BJ (cell line): ENCODE measurements around the gene WBP2. TPM values are rescaled to one million over a fixed set of nuclear protein-coding genes. Genes with fewer than 3 reads are reported as not detected.

ENCODE experiments used
- CTCF ChIA-PET: fragments of 350-600 bp; formaldehyde crosslinking; extraction: SDS; loops from one replicate; lab custom pipeline; 2021; ENCODE audit warnings: antibody characterized with exemption, inconsistent platforms; lab: Yijun Ruan, JAX
- POLR2A ChIA-PET: fragments of 300-600 bp; sonication (Branson Sonifier 250); formaldehyde crosslinking; extraction: SDS; loops from one replicate; lab custom pipeline; 2021; ENCODE audit warnings: antibody characterized with exemption; lab: Charles Lee
- DNase-seq: peaks from one replicate; pipeline ENCODE4 v3.0.0-alpha.2; 2011; ENCODE audit warnings: low read depth
- H3K27me3 ChIP-seq: 2 replicates; pipeline ENCODE4 v1.6.0; 2011; ENCODE audit warnings: low read length; ENCODE audit not compliant: control insufficient read depth, insufficient read depth
- H3K36me3 ChIP-seq: 2 replicates; pipeline ENCODE4 v1.5.1; 2011; ENCODE audit warnings: low read length; ENCODE audit not compliant: control insufficient read depth, insufficient read depth
- H3K4me3 ChIP-seq: 2 replicates; pipeline ENCODE4 v1.5.1; 2011; ENCODE audit warnings: low read depth, mild to moderate bottlenecking, control low read depth, low read length
- polyA plus RNA-seq: library from polyadenylated mRNA; depleted of rRNA; stranded (reverse); fragments of >200 nt; gene quantifications from 2 replicates; pipeline ENCODE4 v1.2.3, GENCODE V29; 2011
- TF ChIP-seq, protein P1 (sequence below): IDR thresholded peaks from 2 replicates; pipeline ENCODE4 v1.5.1; 2011; ENCODE audit warnings: low read depth, mild to moderate bottlenecking, control low read depth, inconsistent platforms, low read length, moderate library complexity; ENCODE audit not compliant: insufficient read depth

Gene WBP2
- polyA plus RNA-seq, 1 experiment: 37.0 TPM

DNA sequence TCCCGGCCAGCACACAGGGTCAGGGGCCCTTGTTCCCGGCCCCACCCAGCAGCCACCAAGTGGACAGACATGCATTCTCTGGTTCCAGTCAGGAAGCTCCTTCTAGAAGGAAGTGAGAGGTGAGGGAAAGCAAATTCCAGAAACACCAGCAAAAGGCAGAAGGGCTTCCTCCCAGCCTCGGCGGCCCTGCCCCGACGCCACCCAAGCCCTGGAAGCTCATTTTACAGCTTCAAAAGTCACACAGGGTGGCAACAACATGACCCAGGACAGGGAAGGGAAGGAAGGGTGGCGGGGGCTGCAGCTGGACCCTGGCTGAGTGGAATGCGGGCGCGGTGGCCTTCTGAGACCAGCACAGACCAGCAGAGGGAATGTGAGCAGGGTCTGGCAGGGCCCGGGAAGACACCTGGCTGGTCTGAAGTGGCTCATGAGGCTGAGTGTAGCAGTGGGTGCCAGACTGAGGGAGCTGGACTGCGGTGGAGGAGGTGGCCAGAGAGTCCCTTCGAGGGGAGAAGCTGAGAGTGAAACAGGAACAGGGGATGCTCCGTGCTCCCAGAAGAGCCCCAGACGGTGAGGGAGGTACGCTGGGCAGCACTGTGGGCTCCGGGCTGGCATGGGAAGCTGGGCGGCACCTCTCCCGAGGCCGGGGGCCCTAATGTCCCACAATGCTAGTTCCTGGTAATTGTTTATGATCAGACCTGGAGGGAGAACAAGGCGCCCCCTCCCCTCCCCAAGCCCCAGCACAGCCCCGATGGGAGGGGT, 9.0 kb downstream of the WBP2 start:
- no peaks in the 10 kb centered on the region for H3K27me3 ChIP-seq
- H3K36me3 ChIP-seq: peaks cover 25% of the 10 kb centered on the region
- no peak for DNase-seq
- no peak overlapping the region for H3K4me3 ChIP-seq
- ChIA-PET CTCF (interaction anchor here (0.6 to 3.6 kb wide), 15 partner anchors 9 to 92 kb away, joined by 3 to 20 read pairs (median 4); partner anchors contain the start of genes GALK1, TRIM65 and WBP2), POLR2A (no interaction called here)
- TF ChIP-seq, protein P1, sequence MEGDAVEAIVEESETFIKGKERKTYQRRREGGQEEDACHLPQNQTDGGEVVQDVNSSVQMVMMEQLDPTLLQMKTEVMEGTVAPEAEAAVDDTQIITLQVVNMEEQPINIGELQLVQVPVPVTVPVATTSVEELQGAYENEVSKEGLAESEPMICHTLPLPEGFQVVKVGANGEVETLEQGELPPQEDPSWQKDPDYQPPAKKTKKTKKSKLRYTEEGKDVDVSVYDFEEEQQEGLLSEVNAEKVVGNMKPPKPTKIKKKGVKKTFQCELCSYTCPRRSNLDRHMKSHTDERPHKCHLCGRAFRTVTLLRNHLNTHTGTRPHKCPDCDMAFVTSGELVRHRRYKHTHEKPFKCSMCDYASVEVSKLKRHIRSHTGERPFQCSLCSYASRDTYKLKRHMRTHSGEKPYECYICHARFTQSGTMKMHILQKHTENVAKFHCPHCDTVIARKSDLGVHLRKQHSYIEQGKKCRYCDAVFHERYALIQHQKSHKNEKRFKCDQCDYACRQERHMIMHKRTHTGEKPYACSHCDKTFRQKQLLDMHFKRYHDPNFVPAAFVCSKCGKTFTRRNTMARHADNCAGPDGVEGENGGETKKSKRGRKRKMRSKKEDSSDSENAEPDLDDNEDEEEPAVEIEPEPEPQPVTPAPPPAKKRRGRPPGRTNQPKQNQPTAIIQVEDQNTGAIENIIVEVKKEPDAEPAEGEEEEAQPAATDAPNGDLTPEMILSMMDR: no peak

DNA sequence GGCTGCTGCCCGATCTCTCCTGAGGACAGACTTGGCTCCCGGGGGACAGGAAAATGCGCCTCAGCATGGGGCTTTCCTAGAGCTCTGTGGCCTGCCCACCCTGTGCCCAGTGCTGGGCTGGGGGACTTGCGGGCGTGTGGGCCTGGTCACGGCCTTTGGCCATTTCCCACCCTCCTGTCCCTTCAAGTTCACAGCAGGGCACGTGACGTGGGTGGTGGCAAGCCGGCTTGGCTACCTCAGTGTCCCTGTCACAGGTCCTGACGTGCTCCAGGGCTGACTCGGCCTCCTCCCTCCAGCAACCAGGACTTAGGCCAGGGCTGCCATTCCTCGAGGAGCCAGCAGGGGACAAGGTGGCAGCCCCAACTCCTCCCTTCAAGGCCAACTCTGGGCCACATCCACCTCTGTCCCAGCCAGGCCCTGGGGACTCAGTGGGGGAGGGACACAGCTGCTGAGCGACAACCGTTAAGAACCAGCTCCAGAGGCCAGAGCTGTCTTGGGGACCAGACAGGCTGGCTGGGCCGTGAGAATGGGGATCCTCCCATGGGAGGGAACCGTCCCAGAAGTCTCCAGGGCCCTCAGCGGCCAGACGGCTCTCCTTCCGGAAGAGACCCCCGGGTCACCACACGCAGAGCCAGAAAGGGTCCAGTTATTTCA, 9.9 kb downstream of the WBP2 start:
- Histone ChIP-seq H3K4me3 (no peak overlapping the region), H3K36me3 (peaks cover 22% of the 10 kb centered on the region), H3K27me3 (no peaks in the 10 kb centered on the region)
- ChIA-PET CTCF (interaction anchor here (0.7 to 3.6 kb wide), 15 partner anchors 8 to 91 kb away, joined by 3 to 20 read pairs (median 4); partner anchors contain the start of genes GALK1, TRIM65 and WBP2), POLR2A (no interaction called here)
- TF ChIP-seq, protein P1: peak; percentile 77
- DNase-seq: no peak

DNA sequence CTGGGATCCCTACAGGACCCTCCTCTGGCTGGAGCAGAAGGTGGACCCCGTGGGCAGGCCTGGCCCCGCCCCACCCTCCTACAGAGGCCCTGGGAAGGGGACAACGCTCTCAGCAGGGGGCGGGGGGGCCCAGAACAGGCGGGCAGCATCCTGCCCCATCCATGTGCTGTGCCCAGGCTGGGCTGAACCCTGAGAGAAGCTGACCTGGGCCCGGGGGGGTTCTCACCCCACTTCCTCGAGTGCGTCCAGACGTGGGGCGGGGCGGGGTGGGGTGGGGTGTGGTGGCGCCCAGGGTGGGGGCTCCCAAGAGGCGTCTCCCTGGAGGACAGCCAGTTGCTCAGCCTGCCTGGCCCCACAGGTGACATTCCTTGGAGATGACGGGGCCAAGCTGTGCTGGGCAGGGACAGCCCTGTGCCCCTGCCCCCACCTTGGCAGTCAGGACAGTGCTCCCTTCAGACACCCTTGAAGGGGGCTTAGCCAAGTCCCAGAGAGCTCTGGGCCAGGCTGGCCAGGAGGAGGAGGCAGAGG, 10.5 kb downstream of the WBP2 start:
- no peaks in the 10 kb centered on the region for H3K27me3 ChIP-seq
- ChIA-PET POLR2A (interaction anchor here (1.2 kb wide), 1 partner anchor 11 kb away, joined by 14 read pairs; the partner anchor contains the start of gene WBP2), CTCF (interaction anchor here (0.7 to 3.6 kb wide), 11 partner anchors 8 to 91 kb away, joined by 3 to 19 read pairs (median 5); partner anchors contain the start of genes GALK1 and WBP2)
- TF ChIP-seq, protein P1: no peak
- no peak for DNase-seq
- peaks cover 22% of the 10 kb centered on the region for H3K36me3 ChIP-seq
- H3K4me3 ChIP-seq: no peak overlapping the region

DNA sequence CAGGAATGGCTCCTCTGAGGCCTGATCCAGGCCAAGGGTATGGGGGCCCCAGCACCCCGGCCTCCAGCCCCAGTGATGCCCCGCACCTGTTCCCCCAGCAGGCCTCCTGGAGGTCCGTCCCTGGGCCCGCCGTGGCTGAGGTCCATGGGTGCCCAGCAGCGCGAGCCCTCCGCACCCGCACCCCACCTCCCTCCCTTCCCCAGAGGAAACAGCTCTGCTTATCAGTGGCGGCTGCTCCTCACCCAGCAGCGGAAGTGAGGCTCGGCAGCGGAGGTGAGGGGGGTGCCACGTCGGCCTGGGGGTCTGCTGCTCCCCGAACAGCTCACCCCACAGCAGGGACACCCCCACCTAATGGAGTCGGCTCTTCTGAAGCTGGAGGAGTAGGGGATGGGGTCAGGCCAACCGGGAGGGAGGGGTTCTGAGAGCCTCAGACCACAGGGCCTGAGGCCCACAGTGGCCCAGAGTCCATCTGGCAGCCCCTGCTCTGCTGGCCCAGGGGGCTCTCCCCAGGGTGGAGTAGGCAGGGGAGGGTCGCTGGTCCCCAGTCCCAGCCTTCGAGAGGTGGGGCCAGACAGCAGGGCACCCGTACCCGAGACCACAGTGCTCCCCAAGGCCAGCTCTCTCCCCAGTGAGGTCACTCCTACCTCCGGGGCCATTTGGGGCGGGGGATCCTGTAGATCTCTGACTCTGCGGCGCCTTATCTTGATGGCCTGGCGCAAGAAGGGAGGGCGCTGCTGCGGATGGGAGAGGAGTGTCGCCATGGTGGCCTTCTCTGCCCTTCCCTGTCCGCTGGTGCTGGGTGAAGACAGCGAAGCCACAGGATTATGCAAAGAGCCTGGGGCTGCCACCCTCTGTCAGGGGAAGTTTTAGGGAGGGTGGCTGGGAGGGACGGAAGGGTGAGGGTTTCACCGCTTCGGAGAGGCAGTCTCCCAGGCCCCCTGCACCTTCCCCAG, 11.3 kb downstream of the WBP2 start, which contains the start of gene UNC13D:
TSS of gene UNC13D (minus strand) at position 828 of the 953 bp plus-strand sequence. CDS start at position 761, 67 bp downstream.
- CTCF ChIA-PET: interaction anchor here (1.0 to 3.6 kb wide), 8 partner anchors 8 to 18 kb away, joined by 3 to 19 read pairs (median 6); partner anchors contain the start of gene WBP2
- POLR2A ChIA-PET: interaction anchor here (1.2 kb wide), 1 partner anchor 11 kb away, joined by 14 read pairs; the partner anchor contains the start of gene WBP2
- TF ChIP-seq, protein P1: no peak
- Histone ChIP-seq H3K36me3 (peaks cover 18% of the 10 kb centered on the region), H3K4me3 (no peak within 1 kb of the TSS), H3K27me3 (no peaks in the 10 kb centered on the region)
- no peak for DNase-seq
